Measurements from ENCODE around the gene CDH24.

CDH24 gene

GRCh38 chr14:23043145-23043544 is 14.2 kb downstream of the CDH24 start:
- no peak for DNase-seq

GRCh38 chr14:23042162-23042965 is 15.0 kb downstream of the CDH24 start, which contains the start of gene PSMB11:
PSMB11 (plus strand) TSS chr14:23042212; CDS start chr14:23042226, 14 bp downstream.
- no peak for DNase-seq

- DNase-seq, result no peak
Measured at GRCh38 chr14:23041729-23042128, 15.6 kb downstream of the CDH24 start.

- no peak for DNase-seq
Measured at GRCh38 chr14:23040100-23040499, 17.2 kb downstream of the CDH24 start.

- no peak for DNase-seq
Measured at GRCh38 chr14:23035303-23036144, 21.8 kb downstream of the CDH24 start.

- peak; percentile 92 to 96 (median 95) for DNase-seq
Measured at GRCh38 chr14:23034498-23035302, 22.6 kb downstream of the CDH24 start, which contains the start of gene PSMB5. PSMB5 (minus strand) TSS chr14:23034900; CDS start chr14:23034881, 19 bp downstream.

- peak in 1 of 3 donors; percentile 25 for DNase-seq
Measured at GRCh38 chr14:23033801-23034497, 23.4 kb downstream of the CDH24 start.

GRCh38 chr14:23033251-23033727 is 24.0 kb downstream of the CDH24 start:
- DNase-seq, result no peak

GRCh38 chr14:23030936-23031335 is 26.4 kb downstream of the CDH24 start:
- no peak for DNase-seq

- peak in 1 of 3 donors; percentile 10 for DNase-seq
Measured at GRCh38 chr14:23028799-23029198, 28.5 kb downstream of the CDH24 start.

GRCh38 chr14:23025151-23025814 is 32.0 kb downstream of the CDH24 start:
- peak in 1 of 3 donors; percentile 13 for DNase-seq

- DNase-seq, result no peak
Measured at GRCh38 chr14:23024612-23025075, 32.7 kb downstream of the CDH24 start.

GRCh38 chr14:23023795-23024152 is 33.5 kb downstream of the CDH24 start:
- no peak for DNase-seq

GRCh38 chr14:23023022-23023794 is 34.1 kb downstream of the CDH24 start:
- no peak for DNase-seq

GRCh38 chr14:23021889-23022442 is 35.4 kb downstream of the CDH24 start:
- DNase-seq, result no peak

GRCh38 chr14:23021434-23021833 is 35.9 kb downstream of the CDH24 start:
- DNase-seq, result no peak

- no peak for DNase-seq
Measured at GRCh38 chr14:23020143-23021128, 36.9 kb downstream of the CDH24 start.

GRCh38 chr14:23018107-23018506 is 39.2 kb downstream of the CDH24 start:
- no peak for DNase-seq

- no peak for DNase-seq
Measured at GRCh38 chr14:23017091-23017490, 40.2 kb downstream of the CDH24 start.

Measured in suppressor macrophage treated with lipopolysaccharide for 1 hour (primary cell).